Stimulated activated CD4-positive, alpha-beta T cell treated with anti-CD3 and anti-CD28 coated beads, TNF-alpha, amount 100 ng/mL, for 4 hours (primary cell): ENCODE measurements around the gene ACSL1.
"Not testable (repeated sequence)": the region's sequence is repeated elsewhere in the genome, so short reads cannot be mapped to it uniquely, and the experiment has no call there.

Experiments used
- DNase-seq, 3 experiments: peaks; one replicate each; pipeline ENCODE4 v3.0.0-alpha.2; 2020; ENCODE audit warnings: low read depth in 3 of 3

Gene ACSL1

GRCh38 chr4:184839075-184839399 lies 13.3 kb upstream of the ACSL1 start:
- DNase-seq, result not testable (repeated sequence)

GRCh38 chr4:184838249-184839074 lies 12.7 kb upstream of the ACSL1 start:
- no peak for DNase-seq

DNA sequence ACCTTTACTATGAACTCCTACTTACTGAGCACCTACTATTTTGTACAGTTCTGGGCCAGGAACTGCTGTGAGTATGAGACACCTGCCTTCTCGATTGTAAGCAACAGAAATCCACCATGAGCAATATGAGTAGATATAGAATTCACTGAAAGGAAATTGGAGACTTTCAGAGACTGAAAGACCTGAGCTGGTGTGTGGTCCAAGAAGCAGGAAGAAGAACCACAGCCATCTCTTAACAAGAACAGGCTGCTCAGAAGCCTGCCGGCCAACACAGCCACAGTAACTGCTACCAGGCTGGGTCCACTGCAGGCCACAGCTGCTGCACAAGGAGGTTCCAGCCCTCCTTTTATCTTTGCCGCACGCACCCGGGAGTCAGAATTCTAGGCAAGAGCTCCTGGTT lies 10.8 kb upstream of the ACSL1 start:
- no peak for DNase-seq

DNA sequence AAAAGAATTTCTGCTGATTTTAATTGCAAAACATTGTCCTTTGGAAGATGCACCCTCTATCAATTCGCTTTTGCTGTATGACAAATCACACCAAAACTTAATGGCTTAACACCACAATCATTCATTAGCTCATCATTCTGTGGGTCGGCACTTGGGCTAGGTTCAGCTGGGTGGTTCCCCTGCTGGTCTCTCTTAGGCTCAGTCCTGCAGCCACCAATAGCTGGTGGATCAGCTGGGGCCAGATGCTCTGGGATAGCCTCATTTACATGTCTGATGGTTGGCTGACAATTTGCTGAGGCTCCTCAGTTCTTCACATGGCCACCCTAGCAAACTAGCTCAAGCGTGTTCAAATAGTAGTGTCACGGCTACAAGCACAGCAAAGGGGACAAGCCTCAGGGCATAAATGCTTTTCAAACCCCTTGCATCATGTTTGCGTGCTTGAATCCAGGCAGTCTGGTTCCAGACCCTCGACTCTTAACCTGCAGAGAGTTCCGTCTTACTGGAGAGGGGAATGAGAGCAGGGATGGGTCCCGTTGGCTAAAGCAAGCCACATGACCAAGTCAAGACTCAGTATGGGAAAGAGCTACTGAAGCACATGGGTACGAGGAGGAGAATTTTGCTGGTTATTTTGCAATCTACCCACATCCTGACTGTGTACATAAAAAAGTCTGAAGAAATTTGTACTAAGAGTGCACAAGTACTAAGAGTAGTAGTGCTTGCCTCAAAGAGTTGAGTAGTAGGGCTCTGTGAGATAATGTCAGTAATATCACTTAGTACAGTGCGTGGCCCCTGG lies 7.5 kb upstream of the ACSL1 start:
- no peak for DNase-seq

DNA sequence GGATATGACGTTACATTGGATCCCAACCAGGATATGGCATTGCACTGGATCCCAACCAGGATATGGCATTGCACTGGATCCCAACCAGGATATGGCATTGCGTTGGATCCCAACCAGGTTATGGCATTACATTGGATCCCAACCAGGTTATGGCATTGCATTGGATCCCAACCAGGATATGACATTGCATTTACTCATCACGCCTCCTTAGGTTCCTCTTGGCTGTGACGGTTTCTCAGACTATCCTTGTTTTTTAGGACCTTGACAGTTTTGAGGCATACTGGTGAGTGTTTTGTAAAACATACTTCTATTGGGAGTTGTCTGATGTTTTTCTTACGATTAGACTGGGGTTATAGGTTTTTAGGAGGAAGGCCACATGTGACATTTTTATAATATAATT lies 5.4 kb upstream of the ACSL1 start:
- DNase-seq, result no peak

GRCh38 chr4:184826691-184827270 lies 1.0 kb upstream of the ACSL1 start:
- DNase-seq, result no peak

DNA sequence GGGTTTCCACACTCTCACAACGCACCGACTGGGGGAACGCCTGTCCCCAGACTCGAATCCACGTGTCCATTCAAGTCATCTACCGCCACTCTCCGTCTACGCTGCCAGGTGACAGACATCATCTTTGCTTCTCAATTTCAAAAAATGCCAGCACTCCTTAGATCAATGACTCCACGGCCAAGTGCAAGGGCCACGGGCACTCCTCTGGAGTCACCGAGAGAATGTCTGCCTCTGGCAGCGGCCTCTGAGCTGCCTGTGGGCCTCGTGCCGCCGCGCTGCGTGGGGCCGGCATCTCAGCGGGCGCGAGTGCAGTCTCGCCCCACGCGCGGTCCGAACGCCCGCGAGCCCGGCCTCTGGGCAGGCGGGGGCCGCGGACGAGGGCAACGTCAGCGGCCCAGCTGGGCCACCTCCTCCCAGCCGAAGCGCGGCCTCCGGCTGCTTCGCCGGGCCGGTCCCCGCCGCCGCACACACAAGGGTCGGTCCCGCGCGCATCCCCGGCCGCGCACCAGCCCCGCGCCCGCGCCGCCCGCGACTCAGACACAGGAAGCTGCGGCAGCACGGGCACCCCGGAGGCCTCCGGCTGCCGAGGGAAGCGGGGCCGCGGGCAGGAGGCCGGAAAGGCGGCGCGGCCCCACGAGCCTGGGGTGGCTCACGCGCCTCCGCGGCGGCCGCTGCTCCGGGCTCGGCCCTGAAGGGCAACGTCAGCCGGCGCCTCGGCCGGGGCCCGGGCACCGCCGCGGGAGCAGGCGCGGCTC lies 450 bp downstream of the ACSL1 start:
- peak; percentile 5 to 36 (median 8) for DNase-seq

DNA sequence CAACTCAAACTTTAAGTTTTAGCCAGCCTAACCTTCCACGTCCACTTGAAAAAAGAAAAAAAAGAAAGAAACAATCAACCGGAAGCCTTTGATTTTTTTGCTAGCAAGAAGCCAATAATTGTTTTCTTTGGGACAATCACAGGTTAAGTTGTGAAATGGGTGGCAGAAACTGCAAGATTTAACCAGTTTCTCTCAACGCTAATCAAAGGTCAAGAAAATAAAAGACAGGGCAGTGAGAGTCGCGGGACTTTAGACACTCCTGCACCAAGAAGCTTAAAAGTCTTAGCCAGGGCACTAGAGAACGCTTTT lies 1.0 kb downstream of the ACSL1 start:
- no peak for DNase-seq

DNA sequence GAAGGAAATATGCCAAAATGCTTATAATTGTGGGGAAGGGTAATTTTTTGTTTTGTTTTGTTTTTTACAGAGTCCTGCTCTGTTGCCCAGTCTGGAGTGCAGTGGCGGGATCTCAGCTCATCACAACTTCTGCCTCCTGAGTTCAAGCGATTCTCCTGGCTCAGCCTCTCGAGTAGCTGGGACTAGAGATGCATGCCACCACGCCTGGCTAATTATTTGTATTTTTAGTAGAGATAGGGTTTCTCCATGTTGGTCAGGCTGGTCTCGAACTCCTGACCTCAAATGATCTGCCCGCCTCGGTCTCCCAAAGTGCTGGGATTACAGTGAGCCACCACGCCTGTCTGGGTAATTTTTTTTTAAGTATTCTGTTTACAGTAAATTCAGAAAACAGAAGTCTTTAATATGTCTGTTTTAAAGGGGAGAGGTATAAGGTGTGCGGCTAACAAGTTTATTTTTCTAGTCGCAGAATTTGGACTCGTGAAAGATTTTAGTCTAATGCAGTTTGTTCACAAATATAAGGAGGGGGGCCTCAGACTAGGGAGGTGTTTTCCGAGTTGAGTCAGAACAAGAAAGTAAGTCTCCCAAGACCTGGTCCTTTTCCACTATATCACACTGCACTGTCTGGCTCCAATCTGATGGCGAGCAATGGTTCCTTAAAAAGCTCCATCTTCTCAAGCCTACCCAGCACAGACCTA lies 1.5 kb downstream of the ACSL1 start:
- no peak for DNase-seq

DNA sequence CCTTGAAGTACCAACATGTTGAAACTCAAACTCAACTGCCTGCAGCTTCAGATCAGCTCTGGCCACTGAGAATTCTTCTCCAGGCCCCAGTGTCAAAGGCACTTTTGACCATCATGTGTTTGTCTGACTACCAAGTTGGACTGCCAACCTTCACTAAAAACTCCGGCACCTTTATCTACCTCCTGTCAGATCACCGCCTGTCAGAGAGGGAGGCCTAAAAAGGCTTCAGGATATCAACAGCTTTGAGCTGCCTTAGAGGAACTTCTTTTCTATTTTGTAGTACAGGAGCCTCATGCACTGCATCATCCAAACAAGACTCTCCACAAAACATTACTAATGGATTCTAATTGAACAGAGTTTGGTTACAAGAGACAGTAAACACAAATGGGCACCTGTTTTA lies 2.8 kb downstream of the ACSL1 start:
- DNase-seq, result no peak

DNA sequence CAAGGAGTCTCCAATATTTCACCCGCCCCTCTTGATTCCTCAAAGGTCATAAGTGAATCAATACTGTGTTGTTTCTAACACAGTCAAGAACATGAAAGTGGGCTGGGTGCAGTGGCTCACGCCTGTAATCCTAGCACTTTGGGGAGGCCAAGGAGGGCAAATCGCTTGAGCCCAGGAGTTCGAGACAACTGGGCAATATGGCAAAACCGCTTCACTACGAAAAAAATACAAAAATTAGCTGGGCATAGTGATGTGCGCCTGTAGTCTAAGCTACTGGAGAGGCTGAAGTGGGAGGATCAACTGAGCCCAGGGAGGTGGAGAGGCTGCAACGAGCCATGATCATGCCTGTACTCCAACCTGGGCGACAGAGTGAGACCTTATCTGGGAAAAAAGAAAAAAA lies 3.4 kb downstream of the ACSL1 start:
- no peak for DNase-seq

- no peak for DNase-seq
Measured at GRCh38 chr4:184821242-184821641, 4.5 kb downstream of the ACSL1 start.

GRCh38 chr4:184819786-184820185 lies 6.0 kb downstream of the ACSL1 start:
- no peak for DNase-seq

DNA sequence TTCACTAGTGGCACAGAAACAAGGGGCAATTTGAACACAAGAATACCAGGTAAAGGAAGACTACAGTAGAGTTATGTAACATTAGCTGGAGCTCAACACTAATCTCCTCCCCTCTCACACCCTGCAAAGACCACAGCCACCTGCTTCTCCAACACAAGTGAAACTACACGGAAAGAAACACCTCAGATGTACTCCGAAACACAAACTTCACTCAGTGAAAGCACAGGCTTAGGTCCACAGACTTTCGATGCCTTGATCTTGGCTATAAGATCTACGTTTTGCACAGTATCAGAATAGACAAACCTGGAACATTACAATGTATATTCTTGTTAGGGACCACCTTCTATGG lies 7.6 kb downstream of the ACSL1 start:
- no peak for DNase-seq

- no peak for DNase-seq
Measured at GRCh38 chr4:184817494-184818215, 8.1 kb downstream of the ACSL1 start.

- DNase-seq, result no peak
Measured at GRCh38 chr4:184816962-184817361, 8.8 kb downstream of the ACSL1 start.

DNA sequence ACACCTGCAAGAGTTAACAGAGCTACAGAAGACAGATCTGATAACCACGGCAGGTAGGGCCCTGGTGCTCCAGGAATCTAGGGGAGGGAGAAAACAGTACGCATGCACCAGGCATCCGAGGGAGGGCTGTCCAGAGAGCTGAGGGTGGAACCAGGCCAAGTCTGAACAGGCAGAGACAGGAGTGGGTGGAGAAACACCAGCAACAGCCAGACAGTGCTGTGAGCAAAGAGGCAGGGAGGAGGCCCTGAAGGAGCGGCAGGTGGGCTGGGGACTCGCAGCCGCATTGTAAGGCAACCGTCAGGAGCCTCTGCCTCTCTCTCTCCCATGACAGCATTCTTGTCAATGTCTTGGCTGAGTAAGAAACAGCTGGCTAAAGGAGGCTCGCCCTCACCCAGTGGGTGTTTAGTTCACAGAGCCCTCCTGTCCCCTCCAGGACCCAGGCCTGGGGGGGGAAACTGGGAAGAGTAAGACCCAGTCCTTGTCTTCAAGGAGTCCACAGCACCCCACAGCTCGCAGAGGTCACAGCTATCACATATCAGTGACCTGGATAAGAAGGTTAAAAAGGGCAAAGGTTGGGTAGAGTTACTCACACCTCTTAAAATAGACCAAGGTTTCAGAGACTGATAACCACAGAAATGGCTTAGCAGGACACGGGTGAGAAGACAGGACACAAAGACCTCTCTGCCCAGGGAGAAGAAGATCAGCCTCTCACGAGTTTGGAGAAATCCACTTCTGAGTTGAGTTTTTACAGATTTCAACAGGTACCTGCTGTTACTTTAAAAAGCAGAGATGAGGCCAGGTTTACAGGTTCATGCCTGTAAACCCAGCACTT lies 10.5 kb downstream of the ACSL1 start:
- no peak for DNase-seq

- no peak for DNase-seq
Measured at GRCh38 chr4:184814686-184815045, 11.1 kb downstream of the ACSL1 start.

DNA sequence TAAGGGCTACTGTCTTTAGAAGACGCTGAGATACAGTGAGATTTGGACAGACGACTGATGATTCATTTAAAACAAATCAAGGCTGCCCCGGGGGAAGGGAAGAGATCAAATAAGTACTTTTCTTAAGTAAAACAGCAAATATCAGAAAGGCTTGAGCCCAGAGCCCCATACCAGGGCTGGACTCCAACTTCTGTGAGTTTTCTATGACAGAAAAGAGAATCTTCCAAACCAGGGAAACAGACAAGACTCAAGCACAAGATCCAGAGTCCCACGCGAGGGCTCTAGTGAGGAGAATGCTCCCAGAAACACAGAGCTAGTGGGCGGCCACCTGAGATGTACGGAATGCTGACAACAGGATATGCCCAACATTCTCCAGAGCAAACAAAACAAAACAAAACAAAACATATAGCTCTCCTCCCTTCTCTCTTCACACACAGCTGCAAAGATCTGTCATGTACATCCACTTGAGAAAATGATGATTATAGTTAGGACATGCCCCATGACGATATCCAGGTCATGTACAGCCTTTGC lies 13.1 kb downstream of the ACSL1 start:
- DNase-seq, result no peak

DNA sequence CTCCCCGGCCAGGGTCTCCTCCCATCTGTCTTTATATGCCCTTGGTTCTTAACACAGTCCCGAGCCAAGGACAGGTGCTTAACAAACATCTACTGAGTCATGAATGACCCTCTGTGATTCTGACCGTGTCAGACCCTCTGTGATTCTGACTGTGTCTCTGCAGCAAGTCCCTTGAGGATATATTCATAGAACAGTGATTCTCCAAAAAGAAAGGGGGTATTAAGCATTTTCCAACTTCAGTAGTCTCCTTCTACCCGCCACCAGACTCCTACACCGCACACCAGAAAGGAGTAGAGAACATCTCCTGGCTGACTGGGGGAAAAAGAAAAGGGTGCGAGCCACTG lies 13.6 kb downstream of the ACSL1 start:
- DNase-seq, result no peak
